ENCODE data around the gene PLOD1.

DNA sequence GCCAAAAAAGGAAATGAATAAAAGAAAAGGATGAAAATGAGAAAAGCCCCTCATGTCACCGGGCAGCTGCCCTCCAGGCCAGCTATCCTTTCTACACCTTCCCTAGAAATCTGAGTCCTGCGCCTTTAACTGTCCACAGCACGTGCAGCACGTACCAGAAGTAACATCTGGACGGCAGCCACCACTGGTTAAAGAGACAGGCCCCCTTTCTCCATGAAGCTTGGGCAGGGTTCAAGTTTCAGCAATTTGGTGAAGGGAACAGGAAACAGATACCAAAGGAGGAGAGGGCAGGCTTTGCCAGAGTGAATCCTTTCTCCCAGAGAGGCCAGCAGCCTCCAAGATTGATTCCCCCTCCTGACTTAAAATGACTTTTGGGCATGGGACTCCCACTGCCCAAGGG, 4.7 kb upstream of the PLOD1 start:
- TF ChIP-seq, protein P1, sequence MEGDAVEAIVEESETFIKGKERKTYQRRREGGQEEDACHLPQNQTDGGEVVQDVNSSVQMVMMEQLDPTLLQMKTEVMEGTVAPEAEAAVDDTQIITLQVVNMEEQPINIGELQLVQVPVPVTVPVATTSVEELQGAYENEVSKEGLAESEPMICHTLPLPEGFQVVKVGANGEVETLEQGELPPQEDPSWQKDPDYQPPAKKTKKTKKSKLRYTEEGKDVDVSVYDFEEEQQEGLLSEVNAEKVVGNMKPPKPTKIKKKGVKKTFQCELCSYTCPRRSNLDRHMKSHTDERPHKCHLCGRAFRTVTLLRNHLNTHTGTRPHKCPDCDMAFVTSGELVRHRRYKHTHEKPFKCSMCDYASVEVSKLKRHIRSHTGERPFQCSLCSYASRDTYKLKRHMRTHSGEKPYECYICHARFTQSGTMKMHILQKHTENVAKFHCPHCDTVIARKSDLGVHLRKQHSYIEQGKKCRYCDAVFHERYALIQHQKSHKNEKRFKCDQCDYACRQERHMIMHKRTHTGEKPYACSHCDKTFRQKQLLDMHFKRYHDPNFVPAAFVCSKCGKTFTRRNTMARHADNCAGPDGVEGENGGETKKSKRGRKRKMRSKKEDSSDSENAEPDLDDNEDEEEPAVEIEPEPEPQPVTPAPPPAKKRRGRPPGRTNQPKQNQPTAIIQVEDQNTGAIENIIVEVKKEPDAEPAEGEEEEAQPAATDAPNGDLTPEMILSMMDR (IDR thresholded peaks at IDR 0.05; ENCODE audit: borderline replicate concordance, extremely low read depth, low read length, poor library complexity, severe bottlenecking): no peak
- no peak for TF ChIP-seq EZH2 (IDR thresholded peaks at IDR 0.05; ENCODE audit: borderline replicate concordance, low read depth, low read length, severe bottlenecking)

All from DND-41 (cell line).